ENCODE data around the gene DGKI.

DGKI gene

DNA sequence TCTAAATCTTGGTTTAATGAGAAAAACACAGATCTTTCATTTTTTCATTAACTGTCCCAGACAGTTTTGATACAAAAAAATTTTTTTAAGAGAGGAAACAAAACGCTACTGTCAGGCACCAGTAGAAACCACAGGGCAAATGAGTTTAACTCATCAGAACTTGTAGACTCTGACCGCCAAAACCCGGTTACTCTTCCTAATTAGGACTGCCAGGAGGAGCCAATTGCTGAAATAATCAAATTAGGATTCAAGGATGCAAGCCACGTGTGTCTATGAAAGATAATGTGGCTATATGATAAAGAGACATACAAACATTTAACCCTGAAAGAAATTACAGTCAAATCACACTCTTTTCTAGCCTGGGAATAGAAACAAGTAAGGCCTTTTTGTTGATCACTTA, 154.4 kb downstream of the DGKI start:
- no peak for DNase-seq (ENCODE audit: extremely low read depth in 1 of 2, low read depth in 1 of 2)

DNA sequence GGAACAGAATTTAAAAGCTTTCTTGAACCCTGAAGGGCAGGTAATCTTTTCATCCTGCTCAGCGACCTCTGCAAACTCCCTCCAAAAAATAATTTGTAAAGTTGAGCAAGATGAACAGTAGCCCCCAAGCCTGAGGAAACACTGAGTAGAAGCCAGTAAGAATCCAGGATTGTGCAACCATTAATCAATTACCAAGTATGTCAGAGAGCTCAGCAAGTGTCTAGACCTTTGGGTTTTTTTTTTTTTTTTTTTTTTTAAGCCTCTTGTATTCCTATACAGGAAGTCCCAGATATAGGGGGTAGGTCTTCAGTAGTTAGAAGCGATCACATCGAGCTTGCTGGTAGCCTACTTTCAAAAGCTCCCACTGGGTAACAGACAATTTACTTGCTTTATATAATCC, 155.2 kb downstream of the DGKI start:
- DNase-seq (ENCODE audit: extremely low read depth in 1 of 2, low read depth in 1 of 2) = no peak

DNA sequence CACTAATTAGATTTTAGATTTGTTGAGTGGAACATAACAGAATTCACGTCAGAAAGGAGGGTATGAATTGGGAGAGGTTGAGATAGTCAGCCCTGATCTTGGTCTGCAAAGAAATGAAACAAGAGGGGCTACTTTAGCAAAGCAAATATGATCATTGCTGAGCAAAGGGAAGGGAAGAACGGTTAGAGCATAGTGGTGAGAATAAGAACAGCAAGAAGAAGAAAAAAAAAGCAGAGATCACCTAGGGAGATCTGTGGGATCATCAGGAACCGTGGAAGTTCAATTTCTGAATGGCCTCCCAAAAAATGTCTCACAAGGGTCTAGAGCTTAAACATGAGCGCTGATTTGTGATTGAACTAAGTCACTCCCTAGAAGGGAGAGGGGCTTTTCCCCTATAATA, 156.1 kb downstream of the DGKI start:
- DNase-seq (ENCODE audit: extremely low read depth in 1 of 2, low read depth in 1 of 2) = no peak

DNA sequence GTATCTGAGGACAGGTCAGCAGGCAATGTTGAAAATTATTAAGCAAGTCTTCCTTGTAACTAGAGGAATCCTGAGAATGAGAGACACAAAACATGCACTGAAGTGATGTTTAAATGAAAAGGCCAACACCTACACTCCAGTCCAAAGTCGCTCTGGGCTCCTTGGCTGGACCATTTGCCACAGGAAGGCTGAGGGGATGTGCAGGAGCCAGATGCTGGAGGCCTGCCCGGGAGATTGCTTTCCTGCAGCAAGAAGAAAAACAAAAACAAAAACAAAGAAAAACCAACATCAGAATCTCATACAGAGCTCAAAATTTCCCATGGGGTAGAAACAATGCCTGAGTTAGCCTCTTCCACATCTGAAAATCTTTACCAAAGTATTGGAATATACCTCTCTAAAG, 157.0 kb downstream of the DGKI start:
- no peak for DNase-seq (ENCODE audit: extremely low read depth in 1 of 2, low read depth in 1 of 2)

DNA sequence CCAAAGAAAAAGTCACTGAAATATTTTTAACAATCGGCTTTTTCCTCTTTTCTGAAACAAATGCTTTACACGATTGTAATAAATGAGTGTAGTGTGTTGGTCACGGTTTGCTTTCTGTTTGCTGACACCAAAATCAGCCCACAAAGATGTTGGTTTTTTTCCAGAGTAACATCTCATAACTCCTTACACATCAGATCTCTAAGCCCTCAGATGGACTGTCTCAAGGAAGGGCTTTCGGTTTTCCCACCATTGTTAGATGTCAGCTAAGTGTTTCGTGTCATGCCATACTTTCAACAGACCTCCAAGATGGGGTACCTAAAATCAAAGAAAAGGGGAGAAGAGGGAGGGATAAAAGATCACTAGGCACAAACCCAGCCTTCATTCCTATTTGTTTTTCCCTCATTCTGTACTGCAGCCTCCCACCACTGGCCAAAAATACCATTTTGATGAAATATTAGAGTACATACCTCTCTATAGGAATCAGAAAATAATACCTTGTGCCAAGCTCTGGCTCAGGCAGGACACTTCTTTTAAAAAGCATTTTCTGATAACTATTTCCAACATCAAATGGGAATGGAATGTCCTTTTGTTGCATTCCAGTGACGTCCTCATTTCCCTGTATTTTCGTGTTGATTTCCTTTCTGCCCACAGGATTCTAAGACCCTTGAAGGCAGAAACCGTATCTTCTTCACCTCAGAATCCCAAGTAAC, 159.1 kb downstream of the DGKI start:
- no peak for DNase-seq (ENCODE audit: extremely low read depth in 1 of 2, low read depth in 1 of 2)

DNA sequence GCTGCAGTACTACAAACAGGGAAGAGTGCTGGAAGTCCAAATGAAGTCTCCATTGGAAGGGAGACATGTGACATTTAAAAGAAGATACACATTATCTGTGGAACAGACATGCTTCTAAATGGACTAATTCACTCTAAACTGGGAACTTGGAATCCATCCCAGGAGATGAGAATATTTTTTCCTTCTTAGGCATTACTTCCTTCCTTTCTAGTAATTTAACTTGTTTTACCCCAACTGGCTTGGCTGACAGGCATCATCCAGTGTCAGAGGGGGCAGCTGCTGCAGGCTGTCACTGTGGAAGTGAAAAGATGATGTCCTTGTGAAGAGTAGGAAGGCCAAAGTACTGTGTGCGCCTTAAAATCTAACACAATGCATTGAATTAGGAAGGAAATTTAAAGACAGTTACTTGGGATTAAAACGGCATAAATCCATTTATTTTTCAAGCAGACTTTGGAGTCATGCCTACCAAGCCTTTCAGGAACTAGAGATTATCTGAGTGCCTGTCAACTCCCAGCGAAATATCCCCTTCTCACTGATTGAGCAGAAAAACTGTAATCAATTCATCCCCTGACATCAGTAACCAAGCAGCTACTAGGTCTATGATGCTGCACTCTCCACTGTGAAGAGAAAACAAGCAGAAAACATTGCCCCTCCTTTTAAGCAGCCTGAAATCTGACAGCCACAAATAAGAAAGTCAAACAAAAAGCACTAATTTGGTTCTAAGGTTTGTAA, 161.2 kb downstream of the DGKI start:
- no peak for DNase-seq (ENCODE audit: extremely low read depth in 1 of 2, low read depth in 1 of 2)

DNA sequence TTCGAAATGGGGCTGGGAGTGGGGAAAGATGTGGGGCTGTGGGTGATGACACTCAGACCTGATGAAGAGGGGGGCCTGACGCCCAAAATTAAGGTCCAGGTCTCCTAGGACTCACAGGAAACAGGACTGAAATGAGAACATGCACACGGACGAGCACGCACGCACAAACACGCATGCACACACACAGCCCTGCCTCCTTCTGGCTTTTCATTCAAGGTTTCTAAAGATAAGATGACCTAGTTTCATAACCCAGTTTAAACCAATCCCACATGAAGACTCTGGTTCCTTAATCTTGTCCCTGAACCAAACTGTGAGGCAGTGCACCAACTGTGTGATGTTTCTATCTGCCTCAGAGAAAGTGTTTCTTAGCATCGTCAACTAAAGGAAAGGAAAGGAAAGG, 162.0 kb downstream of the DGKI start:
- DNase-seq (ENCODE audit: extremely low read depth in 1 of 2, low read depth in 1 of 2) = no peak

DNA sequence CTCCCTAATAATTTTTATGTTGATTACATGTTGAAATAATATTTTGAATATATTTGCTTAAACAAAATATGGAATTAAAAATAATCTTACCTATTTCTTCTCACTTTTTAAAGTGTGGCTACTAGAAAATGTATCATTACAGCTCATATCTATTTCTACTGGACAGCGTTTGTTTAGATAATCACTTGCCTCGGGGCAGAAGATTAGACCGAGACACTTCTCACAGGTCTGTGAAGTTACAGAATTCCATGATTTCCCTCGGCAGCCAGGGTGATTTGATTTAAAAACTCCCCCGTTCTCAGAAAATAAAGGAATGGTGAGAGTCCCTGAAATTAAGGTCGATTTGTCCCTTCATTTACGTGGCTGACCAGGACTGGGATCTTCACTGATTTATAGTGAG, 162.5 kb downstream of the DGKI start:
- DNase-seq (ENCODE audit: extremely low read depth in 1 of 2, low read depth in 1 of 2) = no peak

DNA sequence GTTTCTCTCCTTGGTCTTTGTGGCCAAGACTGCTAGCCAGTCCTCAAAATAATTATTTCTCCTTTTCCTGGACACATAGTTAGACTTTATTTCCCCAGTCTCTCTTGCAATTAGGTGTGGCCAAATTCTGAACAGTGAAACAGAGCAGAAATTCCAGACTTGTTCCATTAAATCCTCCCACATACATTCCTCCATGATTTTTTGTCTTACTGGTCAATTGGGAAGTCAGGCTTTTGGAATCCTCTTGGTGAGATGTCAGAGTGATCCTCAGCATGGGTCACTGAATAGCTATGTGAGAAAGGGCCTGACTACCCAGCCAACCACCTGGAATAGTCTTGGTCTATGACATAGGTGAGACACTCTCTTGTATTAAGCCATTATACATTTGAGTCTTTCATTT, 164.2 kb downstream of the DGKI start:
- no peak for DNase-seq (ENCODE audit: extremely low read depth in 1 of 2, low read depth in 1 of 2)

DNA sequence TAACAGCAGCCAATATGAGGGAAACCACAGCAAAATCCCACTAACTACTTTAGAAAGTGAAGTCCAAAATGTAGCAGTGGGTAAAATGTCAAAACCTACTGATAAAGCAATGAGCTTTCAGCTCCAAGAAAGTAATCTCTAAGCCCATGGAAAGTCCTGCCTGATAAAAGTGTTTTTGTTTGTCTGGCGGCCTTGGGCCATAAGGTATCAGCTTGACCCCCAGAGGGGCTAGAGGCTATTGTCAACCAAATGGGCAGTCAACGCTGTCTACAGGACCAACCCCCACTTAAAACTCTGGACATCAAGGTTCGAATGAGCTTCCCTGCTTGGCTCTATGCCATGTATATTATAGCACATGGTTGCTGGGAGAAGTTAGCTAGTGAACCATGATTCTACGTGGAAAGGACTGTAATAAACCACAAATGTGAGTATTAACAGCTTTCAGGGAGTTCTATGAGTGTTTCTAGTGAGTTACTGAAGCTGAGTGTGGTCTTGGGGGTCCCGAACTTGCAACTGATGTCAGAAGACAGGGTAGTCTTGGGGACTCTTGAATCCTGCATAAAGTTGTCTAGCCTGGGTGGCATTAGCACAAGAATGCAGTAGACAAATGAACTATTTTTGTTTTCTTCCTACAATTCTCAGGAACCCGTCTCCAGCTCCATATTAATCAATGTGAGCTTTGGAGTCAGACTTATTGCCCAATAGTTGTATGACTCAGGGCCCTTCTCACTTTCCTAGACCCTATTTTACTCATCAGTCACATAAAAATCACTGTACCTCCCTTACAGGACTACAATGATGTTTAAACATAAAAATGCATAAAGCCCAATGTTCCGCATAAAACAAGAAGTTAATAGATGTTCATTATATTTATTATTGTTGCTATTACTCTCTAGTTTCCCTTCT, 164.9 kb downstream of the DGKI start:
- DNase-seq (ENCODE audit: extremely low read depth in 1 of 2, low read depth in 1 of 2) = no peak

DNA sequence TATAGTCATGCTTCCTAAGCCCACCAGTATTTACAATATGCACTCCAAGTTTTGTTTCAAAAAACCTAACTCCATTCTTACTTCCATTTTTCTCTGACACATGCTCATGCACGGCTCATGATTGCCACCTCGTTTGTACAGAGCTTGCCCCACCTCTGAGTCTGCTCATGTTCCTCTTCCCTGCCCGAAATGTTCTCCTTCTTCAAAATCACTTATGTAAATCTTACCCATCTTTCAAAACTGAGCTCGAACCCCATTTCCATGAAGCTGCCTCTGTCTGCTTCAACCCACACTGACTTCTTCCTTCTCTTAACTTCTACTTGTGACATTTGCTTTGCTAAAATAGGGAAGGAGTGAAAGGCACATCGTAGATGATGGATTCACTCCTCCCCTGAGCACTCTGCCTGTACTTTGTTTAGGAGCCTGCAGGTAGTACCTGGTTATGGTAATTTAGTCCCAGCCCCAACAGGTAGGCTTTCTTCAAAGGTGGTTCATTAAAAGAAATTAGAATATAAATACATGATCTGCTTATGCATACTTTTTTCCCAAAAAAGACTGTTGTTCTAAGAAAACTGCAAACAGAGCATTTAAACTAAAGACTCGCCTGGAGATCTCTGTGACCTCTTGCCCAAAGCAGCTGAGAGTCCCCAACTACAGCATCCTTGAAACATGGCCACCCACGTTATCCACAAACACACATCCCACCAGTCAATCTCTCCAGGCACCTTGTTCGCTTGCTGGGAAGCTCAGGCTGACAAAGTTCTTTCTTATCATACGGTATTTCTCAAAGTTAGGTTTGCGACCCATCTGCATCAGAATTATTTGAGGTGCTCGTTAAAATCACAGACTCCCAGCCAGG, 172.0 kb downstream of the DGKI start:
- no peak for DNase-seq (ENCODE audit: extremely low read depth in 1 of 2, low read depth in 1 of 2)

DNA sequence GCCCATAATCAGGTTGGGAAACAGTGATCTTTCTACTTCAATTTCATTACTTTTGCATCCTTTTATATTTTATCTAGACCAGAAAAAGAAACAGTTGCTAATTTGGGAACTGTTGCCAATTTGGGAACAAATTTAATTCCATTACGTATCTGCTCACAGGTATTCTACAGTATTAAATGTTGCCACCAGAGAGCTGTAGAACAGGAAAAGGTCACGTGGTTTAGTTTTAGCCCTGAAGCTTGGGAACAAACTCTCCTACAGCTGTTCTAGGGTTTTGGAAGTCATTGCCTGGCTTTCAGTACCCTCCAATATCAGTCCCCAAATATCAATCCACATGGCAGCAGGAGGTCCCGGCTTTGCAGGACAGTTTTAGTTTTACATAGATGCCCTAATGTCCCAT, 172.7 kb downstream of the DGKI start:
- DNase-seq (ENCODE audit: extremely low read depth in 1 of 2, low read depth in 1 of 2) = no peak

DNA sequence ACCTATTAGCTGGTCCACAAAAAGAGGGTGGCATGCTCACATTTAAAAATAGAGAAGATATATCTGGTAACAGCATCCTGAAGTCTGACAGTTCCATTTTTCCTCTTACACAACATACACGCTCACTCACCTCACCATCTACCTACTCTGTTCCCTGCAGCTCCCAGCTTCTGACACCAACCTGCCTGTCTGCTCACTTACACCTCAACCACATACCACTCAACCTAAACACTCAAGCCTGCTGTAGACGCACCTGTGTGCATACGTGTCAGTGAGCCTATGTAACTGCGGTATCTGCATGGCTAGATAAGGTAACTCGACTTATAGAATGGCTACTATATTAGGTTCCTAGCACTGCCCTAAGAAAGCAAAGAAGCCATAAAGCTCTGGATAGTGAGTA, 174.9 kb downstream of the DGKI start:
- DNase-seq (ENCODE audit: extremely low read depth in 1 of 2, low read depth in 1 of 2) = no peak

DNA sequence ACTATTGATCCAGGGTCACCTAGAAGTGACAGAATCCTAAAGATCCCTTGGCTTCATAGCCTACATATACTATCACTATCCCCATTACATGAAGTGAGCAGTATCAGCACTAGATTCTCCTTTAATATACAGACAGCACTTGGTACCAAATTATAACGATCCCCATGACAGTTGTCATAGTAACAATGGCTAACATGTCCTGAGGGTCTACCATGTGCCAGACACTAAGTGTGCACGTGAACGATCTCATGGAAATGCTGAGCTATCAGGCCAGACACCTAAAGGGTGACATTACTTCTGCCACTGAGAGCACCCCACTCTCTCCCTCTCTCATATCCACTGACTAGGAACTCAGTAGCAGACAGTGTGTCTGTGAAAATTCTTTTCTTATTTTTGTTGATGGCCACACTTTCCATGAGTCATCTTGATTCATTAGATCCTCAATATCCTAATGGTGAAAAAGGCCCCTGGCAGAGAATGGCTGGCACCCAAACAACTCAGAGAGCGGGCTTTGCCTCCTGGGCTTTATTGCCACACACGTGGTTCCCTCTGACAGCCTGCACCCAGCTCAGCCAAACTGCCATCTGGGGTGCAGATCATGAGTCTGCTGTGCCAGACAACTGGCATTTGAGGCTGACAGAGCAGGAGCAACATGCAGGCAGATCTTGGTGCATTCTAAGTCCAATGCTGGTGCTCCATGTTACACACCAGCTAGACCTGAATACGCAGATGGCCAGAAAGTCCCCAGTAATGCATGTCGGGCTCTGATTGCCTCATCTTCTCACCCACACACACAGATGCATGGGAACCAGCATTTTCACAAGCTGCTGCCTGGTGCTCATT, 176.3 kb downstream of the DGKI start:
- DNase-seq (ENCODE audit: extremely low read depth in 1 of 2, low read depth in 1 of 2) = no peak

DNA sequence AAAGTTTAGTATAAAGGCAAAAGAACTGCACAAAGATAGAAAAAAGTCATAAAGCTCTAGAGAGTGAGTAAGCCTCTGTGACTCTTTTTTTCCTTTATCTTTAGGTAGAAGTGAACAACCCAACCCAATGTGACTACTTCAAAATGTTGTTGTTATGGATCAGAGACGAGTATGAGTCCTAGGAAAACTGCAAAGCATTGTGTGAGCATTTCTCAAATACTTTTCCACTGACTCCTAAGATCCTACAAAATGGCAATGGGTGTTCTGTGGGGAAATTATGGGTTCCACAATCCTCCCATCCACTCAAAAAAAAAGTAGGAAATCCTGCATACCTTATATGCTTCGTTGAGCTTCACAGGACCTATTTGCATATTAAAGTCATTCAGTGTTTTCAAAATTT, 177.1 kb downstream of the DGKI start:
- DNase-seq (ENCODE audit: extremely low read depth in 1 of 2, low read depth in 1 of 2) = no peak

DNA sequence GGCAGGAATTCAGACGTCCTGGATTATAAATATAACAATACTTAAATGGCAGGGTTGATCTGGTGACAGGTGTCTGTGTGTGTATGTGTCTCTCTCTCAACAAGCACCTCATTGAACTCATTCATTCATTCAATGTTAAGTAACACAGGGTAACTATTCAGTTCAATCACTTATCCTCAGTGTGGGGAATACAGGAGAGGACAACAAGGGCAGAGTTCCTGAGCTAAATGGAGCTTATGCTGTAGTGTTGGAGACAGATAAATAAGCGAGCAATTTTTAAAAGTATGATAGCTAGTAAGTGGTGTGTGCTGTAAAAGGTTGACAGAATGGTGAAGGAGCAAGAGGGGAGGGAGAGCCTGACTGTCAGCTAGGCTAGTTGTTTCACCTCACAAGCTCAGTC, 178.4 kb downstream of the DGKI start:
- no peak for DNase-seq (ENCODE audit: extremely low read depth in 1 of 2, low read depth in 1 of 2)

DNA sequence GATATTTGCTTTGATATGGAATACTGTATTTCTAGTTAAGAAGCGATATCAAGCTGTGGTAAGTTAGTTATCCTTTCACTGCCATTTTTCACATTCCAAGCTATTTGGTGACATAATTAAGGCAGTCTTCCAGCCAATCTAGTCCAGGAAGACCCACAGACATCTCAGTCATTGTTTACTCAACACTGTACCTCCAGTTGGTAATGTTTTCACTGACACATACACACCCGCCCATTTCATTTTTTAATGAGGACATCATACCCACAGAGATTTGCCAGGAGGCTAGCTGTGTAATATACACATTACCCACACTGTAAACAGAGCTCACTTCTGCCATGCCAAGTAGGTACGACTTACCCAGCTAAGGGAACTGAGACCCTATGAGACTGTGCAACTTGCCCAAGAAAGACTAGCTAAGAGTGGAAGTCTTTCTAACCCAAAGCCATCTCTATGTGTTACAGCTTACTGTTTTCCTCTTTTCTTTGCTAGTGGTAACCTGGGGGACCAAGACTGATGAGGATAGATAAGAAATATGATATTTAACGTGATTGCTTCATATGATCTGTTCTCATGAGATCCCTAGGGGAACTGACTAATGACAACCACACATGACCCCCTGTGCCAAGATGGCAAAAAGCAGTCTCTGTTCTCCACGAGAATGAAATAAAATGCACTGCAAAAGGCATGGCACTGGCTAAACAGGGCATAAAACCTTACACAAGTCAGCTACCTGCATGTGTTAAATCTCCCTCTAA, 179.0 kb downstream of the DGKI start:
- DNase-seq (ENCODE audit: extremely low read depth in 1 of 2, low read depth in 1 of 2) = no peak

DNA sequence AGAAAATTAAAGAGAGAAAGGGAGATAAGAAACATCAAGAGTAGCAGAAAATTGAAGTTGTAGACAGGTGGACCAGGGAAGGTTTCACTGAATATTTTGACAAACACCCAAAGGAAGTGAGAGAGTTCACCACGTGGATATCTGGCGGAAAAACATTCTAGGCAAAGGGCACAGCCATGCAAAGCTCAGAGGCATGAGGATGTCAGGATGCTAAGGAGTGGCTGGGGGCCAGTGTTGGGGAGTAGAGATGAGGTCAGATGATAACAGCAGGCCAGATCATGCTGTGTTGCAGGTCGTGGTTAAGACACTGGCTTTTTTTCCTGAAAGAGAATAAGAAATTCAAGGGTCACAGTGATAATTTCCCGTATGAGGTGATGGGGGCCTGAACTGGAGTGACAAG, 181.9 kb downstream of the DGKI start:
- DNase-seq (ENCODE audit: extremely low read depth in 1 of 2, low read depth in 1 of 2) = no peak

DNA sequence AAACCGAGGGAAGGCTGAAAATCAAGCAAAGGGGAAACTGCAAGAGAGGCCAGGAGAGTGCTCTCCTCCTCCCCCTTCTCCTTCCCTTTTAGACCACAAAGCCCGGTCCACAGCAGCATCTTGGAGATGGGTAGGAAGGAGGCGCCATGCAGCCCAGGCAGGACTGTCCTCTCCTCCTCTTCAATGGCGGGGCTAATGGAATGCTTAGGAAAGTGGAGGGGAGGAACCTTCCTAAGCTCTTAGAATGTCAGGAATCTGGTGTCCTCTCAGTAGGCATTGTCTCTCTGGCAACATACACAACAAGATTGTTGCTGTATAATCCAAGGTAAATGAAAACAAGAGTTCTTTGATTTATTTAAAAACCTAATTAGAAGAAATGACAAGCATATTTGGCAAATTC, 185.1 kb downstream of the DGKI start:
- DNase-seq (ENCODE audit: extremely low read depth in 1 of 2, low read depth in 1 of 2) = no peak

Data from stimulated activated CD8-positive, alpha-beta memory T cell treated with anti-CD3 and anti-CD28 coated beads, Interleukin-7, amount 100 ng/mL, for 48 hours (primary cell).